ENCODE data around the gene P2RY8.
"Not testable (repeated sequence)": the region's sequence is repeated elsewhere in the genome, so short reads cannot be mapped to it uniquely, and the experiment has no call there.

Gene P2RY8

GRCh38 chrX:1537031-1537715, at the start of gene P2RY8:
Gene P2RY8, minus strand, starts transcription at chrX:1537185. Its CDS starts 70,627 bp downstream, at chrX:1466558.
- peak; percentile 85 for DNase-seq

- DNase-seq: no peak
Observed at GRCh38 chrX:1584237-1585011, 47.4 kb upstream of the P2RY8 start.

GRCh38 chrX:1582686-1583437, 45.9 kb upstream of the P2RY8 start:
- peak; percentile 77 for DNase-seq

- peak; percentile 79 for DNase-seq
Observed at GRCh38 chrX:1581132-1581531, 44.1 kb upstream of the P2RY8 start.

- no peak for DNase-seq
Observed at GRCh38 chrX:1578511-1579173, 41.7 kb upstream of the P2RY8 start.

- DNase-seq: no peak
Observed at GRCh38 chrX:1577845-1578244, 40.9 kb upstream of the P2RY8 start.

- DNase-seq: peak; percentile 17
Observed at GRCh38 chrX:1576201-1576992, 39.4 kb upstream of the P2RY8 start.

GRCh38 chrX:1574181-1574580, 37.2 kb upstream of the P2RY8 start:
- not testable (repeated sequence) for DNase-seq

GRCh38 chrX:1564750-1565683, 28.0 kb upstream of the P2RY8 start:
- no peak for DNase-seq

GRCh38 chrX:1564077-1564476, 27.1 kb upstream of the P2RY8 start:
- DNase-seq: not testable (repeated sequence)

- DNase-seq: no peak
Observed at GRCh38 chrX:1561164-1561563, 24.2 kb upstream of the P2RY8 start.

GRCh38 chrX:1558761-1559468, 21.9 kb upstream of the P2RY8 start:
- no peak for DNase-seq

GRCh38 chrX:1557442-1557841, 20.5 kb upstream of the P2RY8 start:
- DNase-seq: not testable (repeated sequence)

GRCh38 chrX:1555370-1555769, 18.4 kb upstream of the P2RY8 start:
- DNase-seq: no peak

GRCh38 chrX:1554469-1555210, 17.7 kb upstream of the P2RY8 start:
- DNase-seq: peak; percentile 80

- DNase-seq: no peak
Observed at GRCh38 chrX:1551959-1552546, 15.1 kb upstream of the P2RY8 start.

- no peak for DNase-seq
Observed at GRCh38 chrX:1546691-1547251, 9.8 kb upstream of the P2RY8 start.

GRCh38 chrX:1545776-1546408, 8.9 kb upstream of the P2RY8 start:
- DNase-seq: no peak
